Activated CD4-positive, alpha-beta T cell treated with anti-CD3 and anti-CD28 coated beads for 36 hours (primary cell): ENCODE results near the gene SMYD3. TPM values are rescaled to one million over a fixed set of nuclear protein-coding genes. Genes with fewer than 3 reads are reported as not detected.
A peak's percentile ranks its signal among the peaks of the same experiment; 100 is the strongest.

Experiments
- ATAC-seq: fragments of 200-7000 bp; cut with Tn5 transposase; one replicate; pipeline ENCODE4 v1.10.0; 2021; ENCODE audit warnings: mild to moderate bottlenecking, moderate library complexity
- CTCF ChIA-PET: fragments of 350-600 bp; sonication (Branson Sonifier 250); formaldehyde crosslinking; loops from one replicate; lab custom pipeline; 2021; ENCODE audit warnings: antibody characterized with exemption; lab: Charles Lee
- POLR2A ChIA-PET: fragments of 350-600 bp; sonication (Branson Sonifier 250); formaldehyde crosslinking; loops from one replicate; lab custom pipeline; 2021; ENCODE audit warnings: antibody characterized with exemption, inconsistent platforms; lab: Charles Lee
- DNase-seq: peaks from one replicate; pipeline ENCODE4 v3.0.0-alpha.2; 2020
- H3K27ac Mint-ChIP-seq: one replicate; pipeline ENCODE4 v1.8.0; 2021; ENCODE audit warnings: mixed read lengths
- H3K27me3 Mint-ChIP-seq: one replicate; pipeline ENCODE4 v1.8.0; 2021; ENCODE audit warnings: mixed read lengths
- H3K36me3 Mint-ChIP-seq: one replicate; pipeline ENCODE4 v1.8.0; 2021; ENCODE audit warnings: low read depth, mixed read lengths
- H3K4me1 Mint-ChIP-seq: one replicate; pipeline ENCODE4 v1.8.0; 2021; ENCODE audit warnings: mixed read lengths
- H3K4me3 Mint-ChIP-seq: one replicate; pipeline ENCODE4 v1.8.0; 2021; ENCODE audit warnings: mild to moderate bottlenecking, moderate library complexity, mixed read lengths
- H3K9me3 Mint-ChIP-seq: one replicate; pipeline ENCODE4 v1.8.0; 2021; ENCODE audit warnings: low read depth, mixed read lengths
- intact Hi-C, 2 experiments: fragments of 100-400 bp; cut with DNase I in 1 of 2; cut with micrococcal nuclease in 1 of 2; formaldehyde crosslinking; loops; one replicate each; pipeline versions ENCODE4 v1.14.2 to v1.15.1; 2022 to 2024; cut with DNase I, micrococcal nuclease
- total RNA-seq, 2 experiments: library from RNA; stranded (reverse); gene quantifications; one replicate each; pipeline ENCODE4 v1.2.3, GENCODE V29; 2021

Gene SMYD3
- total RNA-seq, 2 experiments from 2014 or later, result 17.2 to 18.4 TPM

DNA sequence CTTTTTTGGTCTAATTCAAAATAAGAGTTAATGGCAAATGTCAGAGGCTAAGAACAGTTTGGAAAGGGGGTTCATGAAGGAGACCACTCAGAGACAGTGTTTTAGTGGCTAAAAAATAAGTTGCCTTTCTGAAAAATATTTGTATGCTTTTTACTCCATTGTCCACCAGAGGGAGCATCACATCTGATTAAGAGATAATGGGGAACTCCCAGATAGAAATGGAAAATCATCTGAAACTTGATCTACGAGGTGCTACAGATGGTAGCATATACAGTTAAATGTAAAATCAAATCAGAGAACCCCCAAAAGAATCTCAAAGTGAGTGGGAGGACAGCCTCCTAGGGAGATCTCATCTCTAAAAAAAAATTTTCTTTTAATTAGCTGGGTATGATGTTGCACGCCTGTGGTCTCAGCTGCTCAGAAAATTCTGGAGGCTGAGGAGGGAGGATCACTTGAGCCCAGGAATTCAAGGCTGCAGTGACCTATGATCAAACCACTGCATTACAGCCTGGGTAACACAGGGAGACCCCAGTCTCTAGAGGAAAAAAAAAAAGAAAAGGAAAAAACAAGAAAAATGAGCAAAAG, 9.7 kb downstream of the SMYD3 start:
- no peak overlapping the region for H3K27ac Mint-ChIP-seq
- peaks cover 10% of the 10 kb centered on the region for H3K4me1 Mint-ChIP-seq
- ChIA-PET CTCF (interaction anchor here (0.5 to 1.6 kb wide), 31 partner anchors 9 to 839 kb away, joined by 3 to 12 read pairs (median 3); partner anchors contain the start of genes SCCPDH and SMYD3), POLR2A (no interaction called here)
- ATAC-seq, result peak; percentile 78
- H3K9me3 Mint-ChIP-seq, result no peaks in the 10 kb centered on the region
- no peaks in the 10 kb centered on the region for H3K36me3 Mint-ChIP-seq
- no peaks in the 10 kb centered on the region for H3K27me3 Mint-ChIP-seq
- no peak for DNase-seq
- H3K4me3 Mint-ChIP-seq, result no peak overlapping the region
- intact Hi-C loops, result loop anchor here (1.0 kb wide), 2 partner anchors 202 to 257 kb away; no protein-coding TSS in a partner anchor

DNA sequence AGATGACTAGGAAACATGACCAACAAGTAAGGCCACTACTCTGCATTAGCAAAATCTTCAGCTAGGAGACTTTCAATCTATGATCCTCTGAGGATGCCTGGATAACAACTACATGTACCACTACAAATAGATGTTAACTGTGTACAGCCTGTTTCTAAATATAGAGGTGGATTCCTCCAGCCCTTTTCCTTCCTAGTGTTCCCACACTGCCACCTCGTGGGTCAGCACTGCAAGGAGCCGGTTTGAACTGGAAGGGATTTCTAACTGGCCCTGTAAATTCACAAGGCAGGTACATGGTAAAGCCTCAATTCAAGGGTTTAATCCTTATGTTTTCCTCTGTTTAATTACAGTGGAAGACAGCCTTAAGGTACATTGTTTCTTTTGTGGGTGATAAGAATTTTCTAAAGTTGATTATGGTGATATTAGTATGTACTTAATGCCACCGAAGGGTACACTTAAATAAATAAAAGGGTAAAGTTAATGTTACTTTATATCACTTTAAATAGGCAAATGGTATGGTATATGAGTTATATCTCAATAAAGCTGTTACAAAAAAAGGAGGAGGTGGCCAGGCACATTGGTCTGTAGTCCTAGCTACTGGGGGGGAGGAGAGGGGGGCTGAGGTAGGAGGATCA, 14.4 kb downstream of the SMYD3 start:
- DNase-seq (peak; percentile 78), ATAC-seq (peak; percentile 73)
- Mint-ChIP-seq H3K27me3 (no peaks in the 10 kb centered on the region), H3K36me3 (peaks cover 4% of the 10 kb centered on the region), H3K27ac (no peak overlapping the region), H3K4me3 (no peak overlapping the region), H3K9me3 (no peaks in the 10 kb centered on the region), H3K4me1 (peaks cover 14% of the 10 kb centered on the region)
- intact Hi-C loops, result loop anchor here (1.0 to 5.0 kb wide), 4 partner anchors 350 to 1336 kb away; no protein-coding TSS in a partner anchor
- ChIA-PET POLR2A (no interaction called here), CTCF (interaction anchor here (0.7 to 1.6 kb wide), 4 partner anchors 13 to 1100 kb away, joined by 3 to 9 read pairs (median 5); no protein-coding TSS in a partner anchor)

DNA sequence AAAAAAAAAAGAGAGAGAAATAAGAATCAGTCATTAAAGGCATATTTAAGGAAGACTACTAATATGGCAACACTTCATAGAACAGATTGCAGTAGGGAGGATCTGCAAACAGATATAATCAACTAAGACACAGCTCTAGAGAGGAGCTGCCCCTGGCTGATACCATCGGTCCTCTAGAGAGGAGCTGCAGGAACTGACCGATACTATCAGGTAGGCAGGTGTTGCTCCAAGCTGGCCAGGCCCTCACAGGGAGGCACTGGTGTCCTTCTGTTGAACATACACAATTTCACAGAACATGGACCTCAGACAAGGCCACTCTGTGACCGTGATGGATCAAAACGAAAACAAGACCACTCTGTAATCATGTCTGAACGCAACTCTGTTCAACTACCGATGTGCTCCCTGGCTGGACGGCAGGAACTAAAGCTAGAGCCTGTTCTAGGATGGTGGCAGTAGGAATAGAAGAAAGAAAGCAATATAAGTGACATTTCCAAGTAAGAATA, 15.5 kb downstream of the SMYD3 start:
- Mint-ChIP-seq H3K9me3 (no peaks in the 10 kb centered on the region), H3K4me3 (no peak overlapping the region), H3K4me1 (peaks cover 10% of the 10 kb centered on the region), H3K27ac (no peak overlapping the region), H3K27me3 (no peaks in the 10 kb centered on the region), H3K36me3 (peaks cover 4% of the 10 kb centered on the region)
- ChIA-PET CTCF (interaction anchor here (0.7 to 1.3 kb wide), 4 partner anchors 9 to 1099 kb away, joined by 3 to 4 read pairs (median 4); no protein-coding TSS in a partner anchor), POLR2A (no interaction called here)
- intact Hi-C loops, result loop anchor here (1.0 to 5.0 kb wide), 4 partner anchors 349 to 1335 kb away; no protein-coding TSS in a partner anchor
- DNase-seq (no peak), ATAC-seq (no peak)

DNA sequence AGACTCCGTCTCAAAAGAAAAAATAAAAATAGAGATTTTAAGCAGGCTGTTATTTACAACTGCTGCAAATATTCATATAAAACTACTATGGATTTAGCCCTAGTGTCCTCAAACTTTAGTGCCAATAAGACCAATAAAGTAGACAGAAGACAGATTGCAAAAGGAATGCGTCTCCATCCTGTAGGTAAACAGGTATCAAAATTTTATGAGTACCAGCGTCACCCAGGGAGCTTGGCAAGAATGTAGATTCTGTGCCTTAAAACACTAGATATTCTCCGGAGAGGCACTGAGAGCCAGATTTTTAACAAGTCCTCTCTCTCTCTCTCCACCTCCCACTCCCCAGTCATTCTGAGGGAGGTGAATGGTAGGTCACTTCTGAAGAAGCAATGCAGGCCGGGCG, 18.4 kb downstream of the SMYD3 start:
- intact Hi-C loops, result no loop called here
- Mint-ChIP-seq H3K36me3 (peaks cover 4% of the 10 kb centered on the region), H3K9me3 (no peaks in the 10 kb centered on the region)

DNA sequence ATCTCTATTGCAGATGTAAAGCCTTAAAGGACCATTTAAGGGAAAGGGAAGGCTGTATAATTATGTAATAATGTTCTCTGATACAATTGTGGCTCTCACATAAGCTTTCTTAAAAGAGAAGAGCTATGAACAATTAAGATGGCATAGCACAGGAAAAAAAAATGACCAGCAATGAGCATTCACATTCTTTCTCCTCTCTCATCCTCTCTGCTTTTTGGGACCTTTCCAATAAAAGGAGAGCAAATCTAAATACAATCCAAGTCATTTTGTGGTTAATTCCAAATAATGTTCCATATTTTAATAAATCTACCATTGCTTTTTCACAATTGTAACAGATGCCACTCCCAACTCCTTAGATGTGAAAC, 23.5 kb downstream of the SMYD3 start:
- intact Hi-C loops, result no loop called here
- DNase-seq (no peak), ATAC-seq (no peak)
- H3K27ac Mint-ChIP-seq, result no peak overlapping the region
- H3K36me3 Mint-ChIP-seq, result peaks cover 8% of the 10 kb centered on the region
- H3K4me3 Mint-ChIP-seq, result no peak overlapping the region
- H3K9me3 Mint-ChIP-seq, result no peaks in the 10 kb centered on the region
- no peaks in the 10 kb centered on the region for H3K27me3 Mint-ChIP-seq
- CTCF ChIA-PET, result interaction anchor here (0.6 to 1.1 kb wide), 2 partner anchors 12 to 14 kb away, joined by 3 read pairs; no protein-coding TSS in a partner anchor
- POLR2A ChIA-PET, result no interaction called here
- peaks cover 19% of the 10 kb centered on the region for H3K4me1 Mint-ChIP-seq

More for the DNA sequence above, 18.4 kb downstream of the SMYD3 start:
- no peak overlapping the region for H3K27ac Mint-ChIP-seq
- no peak for DNase-seq
- H3K4me1 Mint-ChIP-seq, result peaks cover 9% of the 10 kb centered on the region
- ChIA-PET POLR2A (no interaction called here), CTCF (interaction anchor here (1.4 kb wide), 1 partner anchor 17 kb away, joined by 4 read pairs; no protein-coding TSS in a partner anchor)
- H3K4me3 Mint-ChIP-seq, result no peak overlapping the region
- no peak for ATAC-seq
- no peaks in the 10 kb centered on the region for H3K27me3 Mint-ChIP-seq

DNA sequence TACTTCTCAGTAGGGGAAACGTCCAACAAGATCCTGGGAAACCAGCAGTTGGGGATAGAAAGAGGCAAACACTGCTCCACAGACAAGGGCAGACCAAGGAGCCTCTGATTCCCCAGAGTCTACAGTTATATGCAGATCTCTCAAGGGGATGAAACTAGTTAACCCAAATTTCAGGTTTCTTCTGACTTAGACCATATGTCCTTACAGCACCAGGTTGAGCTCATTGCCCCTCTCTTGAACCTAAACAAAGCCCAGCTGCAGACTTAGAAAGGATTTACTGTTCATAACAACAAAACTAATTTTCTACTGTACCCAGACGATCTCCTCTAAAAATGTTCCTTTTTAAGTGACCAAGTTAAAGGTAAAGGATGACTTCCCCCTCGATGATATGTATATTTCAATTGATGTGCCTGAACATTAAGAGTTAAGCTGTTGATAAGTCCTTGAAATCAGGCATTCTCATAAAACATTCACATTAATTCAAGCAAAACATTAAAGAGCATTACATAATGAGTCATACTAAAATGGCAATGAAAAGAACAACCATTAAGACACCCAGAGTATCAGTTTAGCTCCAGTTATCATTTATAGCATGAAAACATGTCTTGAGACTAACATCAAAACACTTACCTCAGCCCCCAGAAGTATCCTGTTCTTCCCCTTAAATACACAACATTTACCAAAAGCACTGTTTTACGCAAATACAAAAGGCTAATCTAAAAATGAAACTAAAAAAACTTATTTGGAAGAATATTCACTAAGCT, 24.1 kb downstream of the SMYD3 start:
- Mint-ChIP-seq H3K4me1 (peaks cover 17% of the 10 kb centered on the region), H3K9me3 (no peaks in the 10 kb centered on the region), H3K4me3 (no peak overlapping the region), H3K36me3 (peaks cover 6% of the 10 kb centered on the region), H3K27ac (peak overlapping the region; percentile 62), H3K27me3 (no peaks in the 10 kb centered on the region)
- intact Hi-C loops, result no loop called here
- ChIA-PET POLR2A (no interaction called here), CTCF (interaction anchor here (0.6 to 1.1 kb wide), 4 partner anchors 8 to 118 kb away, joined by 3 read pairs; no protein-coding TSS in a partner anchor)
- ATAC-seq, result peak; percentile 75
- DNase-seq, result no peak

DNA sequence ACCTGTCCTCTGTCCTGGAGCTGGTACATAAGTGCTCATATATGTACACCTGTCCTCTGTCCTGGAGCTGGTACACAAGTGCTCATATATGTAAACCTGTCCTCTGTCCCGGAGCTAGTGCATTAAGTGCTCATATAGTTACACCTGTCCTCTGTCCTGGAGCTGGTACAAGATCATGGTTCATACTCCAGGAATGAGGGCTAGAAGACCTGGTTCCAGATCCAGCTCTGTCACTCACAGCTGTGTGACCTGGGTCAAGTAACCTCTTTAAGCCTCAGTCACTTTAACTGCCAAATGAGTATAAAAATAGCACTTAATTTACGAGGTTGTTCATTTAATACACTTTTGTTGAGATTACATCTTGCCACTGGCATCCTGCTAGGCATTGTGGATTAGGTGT, 28.0 kb downstream of the SMYD3 start:
- ATAC-seq, result no peak
- Mint-ChIP-seq H3K4me1 (peaks cover 34% of the 10 kb centered on the region), H3K27ac (no peak overlapping the region), H3K36me3 (peaks cover 4% of the 10 kb centered on the region), H3K9me3 (no peaks in the 10 kb centered on the region), H3K27me3 (no peaks in the 10 kb centered on the region), H3K4me3 (no peak overlapping the region)
- POLR2A ChIA-PET, result no interaction called here
- DNase-seq, result no peak
- intact Hi-C loops, result loop anchor here (5.0 to 10.0 kb wide), 2 partner anchors 144 to 1322 kb away; no protein-coding TSS in a partner anchor
- CTCF ChIA-PET, result interaction anchor here (0.7 to 0.9 kb wide), 2 partner anchors 19 to 147 kb away, joined by 3 to 4 read pairs; no protein-coding TSS in a partner anchor

DNA sequence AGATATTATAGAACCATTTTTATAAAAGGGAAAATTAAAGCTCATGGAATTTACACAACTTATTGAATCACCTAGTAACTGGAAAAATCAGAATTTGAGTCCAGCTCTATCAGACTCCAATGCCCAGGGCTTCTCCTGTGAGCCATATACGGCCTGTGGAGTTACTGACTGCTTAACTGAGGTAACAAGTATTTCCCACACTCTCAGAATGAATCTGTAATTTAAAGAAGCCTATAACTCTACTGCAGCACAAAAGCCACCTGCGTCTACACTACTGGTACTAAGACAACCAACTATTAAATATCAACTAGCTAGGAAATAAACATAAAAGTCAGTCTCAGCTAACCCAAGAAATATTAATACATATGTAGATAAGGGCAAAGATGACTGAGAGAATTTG, 29.4 kb downstream of the SMYD3 start:
- no peak overlapping the region for H3K4me3 Mint-ChIP-seq
- peaks cover 23% of the 10 kb centered on the region for H3K4me1 Mint-ChIP-seq
- ChIA-PET POLR2A (no interaction called here), CTCF (interaction anchor here (0.8 to 1.8 kb wide), 5 partner anchors 8 to 113 kb away, joined by 3 to 7 read pairs (median 5); no protein-coding TSS in a partner anchor)
- DNase-seq, result no peak
- ATAC-seq, result peak; percentile 72
- H3K36me3 Mint-ChIP-seq, result peaks cover 4% of the 10 kb centered on the region
- intact Hi-C loops, result loop anchor here (2.0 to 10.0 kb wide), 3 partner anchors 143 to 1320 kb away; no protein-coding TSS in a partner anchor
- H3K9me3 Mint-ChIP-seq, result no peaks in the 10 kb centered on the region
- no peak overlapping the region for H3K27ac Mint-ChIP-seq
- H3K27me3 Mint-ChIP-seq, result no peaks in the 10 kb centered on the region

DNA sequence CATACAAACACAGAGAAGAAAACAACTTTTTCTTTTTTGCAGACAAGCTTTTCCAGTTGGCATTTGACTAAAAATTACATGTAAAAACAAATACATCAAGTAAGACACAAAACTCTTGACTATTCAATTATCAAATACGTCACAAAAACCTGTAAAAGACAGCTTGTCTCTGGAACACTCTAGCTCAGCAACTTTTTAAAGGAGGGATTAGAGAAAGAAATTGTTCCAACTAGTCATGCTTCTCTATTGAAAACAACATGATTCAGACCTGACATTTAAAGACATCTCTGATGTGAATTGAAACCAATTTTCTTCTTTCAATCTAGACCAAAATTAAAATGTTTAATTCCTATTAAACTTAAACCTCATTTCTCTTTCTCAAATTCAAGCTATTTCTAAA, 30.3 kb downstream of the SMYD3 start:
- CTCF ChIA-PET, result interaction anchor here (1.3 to 1.8 kb wide), 3 partner anchors 9 to 112 kb away, joined by 3 to 7 read pairs (median 6); no protein-coding TSS in a partner anchor
- peaks cover 23% of the 10 kb centered on the region for H3K4me1 Mint-ChIP-seq
- POLR2A ChIA-PET, result no interaction called here
- peaks cover 4% of the 10 kb centered on the region for H3K36me3 Mint-ChIP-seq
- no peak overlapping the region for H3K27ac Mint-ChIP-seq
- no peaks in the 10 kb centered on the region for H3K27me3 Mint-ChIP-seq
- no peak overlapping the region for H3K4me3 Mint-ChIP-seq
- ATAC-seq (peak; percentile 90), DNase-seq (no peak)
- intact Hi-C loops, result loop anchor here (2.0 to 10.0 kb wide), 3 partner anchors 142 to 1319 kb away; no protein-coding TSS in a partner anchor
- no peaks in the 10 kb centered on the region for H3K9me3 Mint-ChIP-seq

DNA sequence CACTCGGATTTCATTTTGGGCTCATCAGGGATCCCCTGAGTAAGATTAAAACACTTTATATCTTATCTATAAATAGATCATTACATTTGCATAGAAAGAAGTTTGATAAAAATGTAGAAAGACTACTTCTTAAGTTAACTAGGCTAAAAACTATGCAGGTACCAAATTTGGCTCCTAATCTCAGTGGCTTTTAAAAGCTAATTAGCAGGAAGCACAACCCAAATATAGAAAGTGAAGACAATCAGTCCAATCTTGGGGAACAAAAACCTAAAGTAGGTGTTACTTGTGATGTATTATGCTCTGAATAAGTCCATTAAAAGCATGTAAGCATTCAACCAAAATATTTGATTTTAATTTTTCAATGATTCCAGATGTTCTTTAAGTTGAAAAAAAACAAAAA, 35.4 kb downstream of the SMYD3 start:
- Mint-ChIP-seq H3K4me1 (peaks cover 10% of the 10 kb centered on the region), H3K4me3 (no peak overlapping the region), H3K27ac (no peak overlapping the region), H3K36me3 (no peaks in the 10 kb centered on the region), H3K9me3 (no peaks in the 10 kb centered on the region), H3K27me3 (no peaks in the 10 kb centered on the region)
- intact Hi-C loops, result loop anchor here in 1 of 2 experiments (10.0 kb wide), 1 partner anchor 137 kb away; no protein-coding TSS in a partner anchor
- ATAC-seq (no peak), DNase-seq (no peak)
- CTCF ChIA-PET, result no interaction called here
- POLR2A ChIA-PET, result no interaction called here
